RWPE2 (cell line): Measurements from ENCODE around the gene CTRB1.

ENCODE experiments used
- ATAC-seq: fragments of 200-7000 bp; cut with Tn5 transposase; 3 replicates; pipeline ENCODE4 v1.9.1; 2021; ENCODE audit warnings: low read depth
- DNase-seq: peaks from one replicate; pipeline ENCODE4 v3.0.0-alpha.2; 2020; ENCODE audit warnings: low spot score
- H3K27ac ChIP-seq: fragments of 450-650 bp; 2 replicates; pipeline ENCODE4 v1.5.1; 2017; ENCODE audit warnings: mild to moderate bottlenecking; ENCODE audit not compliant: poor library complexity, severe bottlenecking
- H3K27me3 ChIP-seq: fragments of 250-450 bp; sonication (Bioruptor Pico); 2 replicates; pipeline ENCODE4 v1.5.1; 2021; ENCODE audit warnings: mild to moderate bottlenecking, moderate library complexity; ENCODE audit not compliant: insufficient read depth, poor library complexity, severe bottlenecking
- H3K36me3 ChIP-seq: fragments of 250-450 bp; sonication (Bioruptor Pico); 2 replicates; pipeline ENCODE4 v1.5.1; 2020; ENCODE audit warnings: low read depth, mild to moderate bottlenecking, moderate library complexity
- H3K4me1 ChIP-seq: fragments of 250-450 bp; sonication (Bioruptor Pico); 2 replicates; pipeline ENCODE4 v1.5.1; 2021; ENCODE audit warnings: mild to moderate bottlenecking, moderate library complexity; ENCODE audit not compliant: insufficient read depth, poor library complexity, severe bottlenecking
- H3K4me3 ChIP-seq: fragments of 250-450 bp; sonication (Bioruptor Pico); 2 replicates; pipeline ENCODE4 v1.5.1; 2021; ENCODE audit warnings: mild to moderate bottlenecking, moderate library complexity; ENCODE audit not compliant: severe bottlenecking
- H3K9me3 ChIP-seq: fragments of 250-450 bp; sonication (Bioruptor Pico); 2 replicates; pipeline ENCODE4 v1.5.1; 2021; ENCODE audit warnings: mild to moderate bottlenecking, moderate library complexity; ENCODE audit not compliant: severe bottlenecking
- TF ChIP-seq, protein P1 (sequence below): fragments of 450-650 bp; IDR thresholded peaks from one replicate; pipeline ENCODE4 v1.5.1; 2017; ENCODE audit warnings: mild to moderate bottlenecking, moderate library complexity; ENCODE audit not compliant: poor library complexity, severe bottlenecking

The CTRB1 gene

DNA sequence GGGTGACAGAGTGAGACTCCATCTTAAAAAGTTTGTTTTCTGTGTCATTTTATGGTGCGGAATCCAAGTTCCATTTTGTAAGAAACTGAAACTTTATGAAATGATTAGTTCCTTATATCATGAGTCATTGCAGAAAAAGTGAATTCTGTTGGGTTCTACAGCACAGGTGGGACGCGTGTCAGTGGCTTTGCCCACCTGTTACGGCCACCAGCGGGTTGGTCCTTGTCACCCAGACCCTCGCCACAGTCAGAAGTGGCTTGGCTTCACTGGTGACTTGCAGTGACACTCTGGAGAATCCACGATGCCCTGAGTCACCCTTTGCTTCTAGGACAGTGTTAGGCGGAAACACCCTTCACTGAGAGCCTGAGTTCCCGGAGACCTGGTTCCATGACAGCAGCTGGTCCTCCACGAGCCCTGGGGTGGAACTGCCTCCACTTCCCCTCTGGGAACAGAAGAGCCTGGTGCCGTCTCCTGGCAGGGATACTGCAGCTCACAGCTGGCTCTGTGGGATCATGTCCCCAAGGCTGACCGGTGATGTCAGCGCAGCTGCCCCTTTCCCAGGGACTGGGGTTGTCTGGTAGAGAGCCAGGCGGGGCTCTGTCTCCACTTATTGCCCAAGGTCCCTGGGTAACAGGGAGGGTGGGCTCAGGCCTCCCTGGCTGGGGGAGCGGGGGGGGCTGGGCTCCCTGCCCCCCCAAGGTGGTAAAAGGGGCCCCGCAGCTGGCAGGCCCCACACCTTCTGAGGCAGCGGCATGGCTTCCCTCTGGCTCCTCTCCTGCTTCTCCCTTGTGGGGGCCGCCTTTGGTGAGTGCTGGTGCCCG, at the start of gene CTRB1:
CTRB1 (plus strand) TSS at position 733 of the 821 bp plus-strand sequence; CDS start at position 753, 20 bp downstream.
- Histone ChIP-seq H3K27me3 (no peaks in the 10 kb centered on the region), H3K9me3 (no peaks in the 10 kb centered on the region), H3K27ac (no peak within 1 kb of the TSS), H3K4me1 (no peaks in the 10 kb centered on the region), H3K36me3 (no peaks in the 10 kb centered on the region), H3K4me3 (no peak within 1 kb of the TSS)
- DNase-seq (no peak), ATAC-seq (no peak)
- TF ChIP-seq, protein P1, sequence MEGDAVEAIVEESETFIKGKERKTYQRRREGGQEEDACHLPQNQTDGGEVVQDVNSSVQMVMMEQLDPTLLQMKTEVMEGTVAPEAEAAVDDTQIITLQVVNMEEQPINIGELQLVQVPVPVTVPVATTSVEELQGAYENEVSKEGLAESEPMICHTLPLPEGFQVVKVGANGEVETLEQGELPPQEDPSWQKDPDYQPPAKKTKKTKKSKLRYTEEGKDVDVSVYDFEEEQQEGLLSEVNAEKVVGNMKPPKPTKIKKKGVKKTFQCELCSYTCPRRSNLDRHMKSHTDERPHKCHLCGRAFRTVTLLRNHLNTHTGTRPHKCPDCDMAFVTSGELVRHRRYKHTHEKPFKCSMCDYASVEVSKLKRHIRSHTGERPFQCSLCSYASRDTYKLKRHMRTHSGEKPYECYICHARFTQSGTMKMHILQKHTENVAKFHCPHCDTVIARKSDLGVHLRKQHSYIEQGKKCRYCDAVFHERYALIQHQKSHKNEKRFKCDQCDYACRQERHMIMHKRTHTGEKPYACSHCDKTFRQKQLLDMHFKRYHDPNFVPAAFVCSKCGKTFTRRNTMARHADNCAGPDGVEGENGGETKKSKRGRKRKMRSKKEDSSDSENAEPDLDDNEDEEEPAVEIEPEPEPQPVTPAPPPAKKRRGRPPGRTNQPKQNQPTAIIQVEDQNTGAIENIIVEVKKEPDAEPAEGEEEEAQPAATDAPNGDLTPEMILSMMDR, result no peak

GRCh38 chr16:75169899-75170405, 48.8 kb upstream of the CTRB1 start:
- no peaks in the 10 kb centered on the region for H3K27me3 ChIP-seq
- peaks cover 60% of the 10 kb centered on the region for H3K9me3 ChIP-seq
- no peak for ATAC-seq
- H3K36me3 ChIP-seq, result peaks cover 64% of the 10 kb centered on the region
- H3K27ac ChIP-seq, result no peak overlapping the region
- TF ChIP-seq, protein P1, result no peak
- H3K4me1 ChIP-seq, result no peaks in the 10 kb centered on the region
- H3K4me3 ChIP-seq, result no peak overlapping the region
- no peak for DNase-seq

DNA sequence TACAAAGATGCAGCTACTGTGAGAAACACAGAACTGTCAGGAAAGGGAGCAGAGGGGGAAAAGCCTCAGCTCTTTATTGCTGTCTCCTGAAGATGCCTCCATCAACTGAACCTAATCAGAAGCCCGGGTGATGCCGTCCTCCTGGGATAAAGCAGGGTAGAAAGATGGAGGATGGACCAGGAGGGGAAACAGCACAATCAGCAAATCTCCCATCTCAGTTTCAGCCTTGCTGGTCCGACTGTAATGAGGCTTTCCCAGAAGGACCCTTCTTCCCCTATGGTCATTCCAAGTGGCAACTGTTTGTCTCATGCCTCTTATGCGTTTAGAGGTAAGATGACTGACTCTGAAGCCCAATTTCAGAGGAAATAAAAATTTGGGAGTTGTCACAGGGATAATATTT, 46.2 kb upstream of the CTRB1 start:
- H3K27ac ChIP-seq, result no peak overlapping the region
- DNase-seq (no peak), ATAC-seq (no peak)
- H3K9me3 ChIP-seq, result peaks cover 51% of the 10 kb centered on the region
- TF ChIP-seq, protein P1, result no peak
- no peak overlapping the region for H3K4me3 ChIP-seq
- peaks cover 41% of the 10 kb centered on the region for H3K36me3 ChIP-seq
- H3K27me3 ChIP-seq, result no peaks in the 10 kb centered on the region
- no peaks in the 10 kb centered on the region for H3K4me1 ChIP-seq

DNA sequence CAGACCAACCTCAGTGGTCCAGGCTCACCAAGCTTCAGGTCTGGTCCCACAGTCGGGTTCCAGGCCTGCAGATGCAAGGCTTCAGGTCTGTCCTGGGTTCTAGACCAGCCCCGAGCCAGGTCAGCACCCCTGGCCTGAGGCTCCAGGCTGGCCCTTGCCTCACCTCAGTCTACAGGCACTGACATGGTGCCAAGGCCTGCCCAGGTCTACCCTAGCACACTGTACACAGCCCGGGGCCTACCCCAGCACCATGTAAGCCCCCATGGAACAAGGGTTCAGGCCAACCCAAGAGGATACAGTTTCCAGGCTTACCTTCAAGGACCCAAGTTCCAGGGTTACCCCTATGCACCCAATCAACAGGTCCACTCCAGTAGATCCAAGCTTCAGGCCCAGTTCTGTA, 43.7 kb upstream of the CTRB1 start:
- Histone ChIP-seq H3K27me3 (no peaks in the 10 kb centered on the region), H3K27ac (no peak overlapping the region), H3K9me3 (peaks cover 28% of the 10 kb centered on the region), H3K4me1 (no peaks in the 10 kb centered on the region), H3K36me3 (peaks cover 16% of the 10 kb centered on the region), H3K4me3 (no peak overlapping the region)
- TF ChIP-seq, protein P1, result no peak
- ATAC-seq, result no peak
- no peak for DNase-seq

DNA sequence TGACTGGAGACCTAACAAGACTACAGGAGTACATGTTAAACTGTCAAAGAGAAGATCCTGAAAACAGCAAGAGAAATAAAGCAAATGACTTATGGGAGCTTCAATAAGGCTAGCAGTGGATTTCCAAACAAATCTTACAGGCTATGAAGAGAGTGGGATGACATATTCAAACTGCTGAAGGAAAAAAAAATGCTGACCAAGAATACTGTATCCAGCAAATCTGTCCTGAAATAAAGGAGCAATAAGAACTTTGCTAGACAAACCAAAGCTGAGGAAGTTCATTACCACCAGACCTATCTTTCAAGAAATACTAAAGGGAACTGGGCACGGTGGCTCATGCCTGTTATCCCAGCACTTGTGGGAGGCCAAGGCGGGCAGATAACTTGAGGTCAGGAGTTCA, 41.9 kb upstream of the CTRB1 start:
- TF ChIP-seq, protein P1, result no peak
- Histone ChIP-seq H3K9me3 (peaks cover 11% of the 10 kb centered on the region), H3K27ac (no peak overlapping the region), H3K27me3 (no peaks in the 10 kb centered on the region), H3K4me3 (no peak overlapping the region), H3K4me1 (no peaks in the 10 kb centered on the region), H3K36me3 (no peaks in the 10 kb centered on the region)
- DNase-seq (no peak), ATAC-seq (no peak)
